Activated CD4-positive, CD25-positive, alpha-beta regulatory T cell treated with anti-CD3 and anti-CD28 coated beads, Interleukin-2, amount 50 U/mL, for 72 hours (primary cell): ENCODE data around the gene MAN1A2.
"Not testable (repeated sequence)": the region's sequence is repeated elsewhere in the genome, so short reads cannot be mapped to it uniquely, and the experiment has no call there.

Source experiments
- DNase-seq: peaks from one replicate; pipeline ENCODE4 v3.0.0; 2021

Gene MAN1A2

DNA sequence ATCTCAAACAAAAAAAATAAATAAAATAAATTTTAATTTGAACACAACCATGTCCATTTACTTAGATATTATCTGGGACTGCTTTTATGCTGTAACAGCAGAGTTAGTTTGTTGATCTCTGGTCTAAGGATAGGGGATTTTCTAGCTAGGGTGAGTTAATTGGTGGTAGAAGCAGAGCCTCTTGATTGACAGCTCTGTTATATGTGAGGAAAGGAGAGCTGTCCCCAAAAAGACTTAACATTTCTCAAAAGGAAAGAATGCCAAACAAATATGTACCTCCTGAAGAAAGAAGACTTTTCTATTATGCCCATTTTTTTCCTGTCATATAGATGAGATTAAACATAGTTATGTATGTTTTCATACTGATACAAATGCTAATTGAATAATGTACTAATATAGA, 37.8 kb downstream of the MAN1A2 start:
- no peak for DNase-seq

DNA sequence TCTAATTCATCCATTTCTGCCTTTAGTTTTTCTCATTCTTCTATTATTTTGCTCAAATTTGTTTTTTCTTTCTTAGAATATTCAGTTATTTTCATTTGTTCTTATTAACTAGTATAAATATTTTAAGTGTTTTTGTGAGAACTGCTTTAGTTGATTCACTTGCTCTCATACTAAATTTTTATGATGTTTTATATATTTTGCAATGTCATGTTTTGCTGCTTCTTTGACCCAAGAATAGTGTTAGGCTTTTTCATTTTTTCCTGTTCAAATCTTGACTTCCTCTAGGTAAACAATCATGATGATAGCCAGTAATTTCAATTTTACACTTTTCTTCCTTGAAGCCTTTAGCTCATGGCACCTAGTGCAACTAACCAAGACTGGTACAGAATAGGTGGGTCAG, 45.2 kb downstream of the MAN1A2 start:
- DNase-seq = no peak

DNA sequence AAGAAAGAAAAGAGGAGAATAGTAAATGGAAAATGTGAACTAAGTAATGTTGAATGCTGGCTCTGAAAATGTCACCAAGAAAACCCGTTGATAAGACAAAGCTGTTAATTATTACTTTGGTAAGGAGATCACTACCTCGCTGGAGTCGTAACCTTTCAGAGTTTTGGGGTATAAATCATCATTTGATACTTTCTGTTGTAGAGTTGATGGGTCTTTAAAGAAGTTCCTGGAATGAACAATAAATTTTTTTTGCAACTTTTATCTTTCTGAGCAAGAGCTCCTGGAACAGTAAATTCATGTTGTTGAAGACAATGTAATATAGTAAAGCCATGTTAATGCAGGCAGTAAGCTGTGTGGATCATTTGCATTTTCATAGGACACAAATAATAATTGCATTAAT, 46.2 kb downstream of the MAN1A2 start:
- DNase-seq = no peak

DNA sequence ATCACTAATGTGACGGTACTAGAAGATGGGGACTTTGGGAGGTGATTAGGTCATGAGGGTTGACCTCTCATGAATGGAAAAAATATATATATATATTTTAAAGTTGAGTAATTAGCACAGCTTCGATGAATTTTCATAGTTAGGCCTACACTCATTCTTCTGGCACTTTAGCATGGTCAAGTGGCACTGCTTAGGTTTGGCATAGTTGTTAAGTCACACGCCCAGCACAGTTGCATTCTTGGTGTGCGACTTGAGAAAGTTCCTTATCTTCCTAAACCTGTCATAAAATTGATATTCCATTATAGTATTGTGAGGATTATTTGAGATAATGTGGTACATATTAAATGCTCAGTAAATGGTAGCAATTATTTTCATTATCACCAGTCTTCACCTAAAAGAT, 47.7 kb downstream of the MAN1A2 start:
- no peak for DNase-seq

DNA sequence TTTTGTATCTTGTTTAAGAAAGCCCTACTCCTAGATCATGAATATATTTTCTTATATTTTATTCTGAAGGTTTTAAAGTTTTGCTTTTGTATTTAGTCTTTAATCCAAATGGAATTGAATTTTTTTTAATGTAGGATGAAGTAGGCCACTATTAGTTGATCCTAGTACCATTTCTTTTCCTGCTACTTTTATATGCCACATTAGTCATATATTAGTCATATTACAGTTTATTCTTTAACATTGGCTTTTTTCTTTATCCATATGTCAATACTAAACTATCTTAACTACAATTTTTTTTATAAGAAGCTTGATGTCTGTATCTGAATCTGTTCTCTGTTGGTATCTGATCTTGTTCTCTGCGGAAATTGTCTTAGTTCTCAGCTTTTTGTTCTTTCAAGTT, 48.8 kb downstream of the MAN1A2 start:
- no peak for DNase-seq

DNA sequence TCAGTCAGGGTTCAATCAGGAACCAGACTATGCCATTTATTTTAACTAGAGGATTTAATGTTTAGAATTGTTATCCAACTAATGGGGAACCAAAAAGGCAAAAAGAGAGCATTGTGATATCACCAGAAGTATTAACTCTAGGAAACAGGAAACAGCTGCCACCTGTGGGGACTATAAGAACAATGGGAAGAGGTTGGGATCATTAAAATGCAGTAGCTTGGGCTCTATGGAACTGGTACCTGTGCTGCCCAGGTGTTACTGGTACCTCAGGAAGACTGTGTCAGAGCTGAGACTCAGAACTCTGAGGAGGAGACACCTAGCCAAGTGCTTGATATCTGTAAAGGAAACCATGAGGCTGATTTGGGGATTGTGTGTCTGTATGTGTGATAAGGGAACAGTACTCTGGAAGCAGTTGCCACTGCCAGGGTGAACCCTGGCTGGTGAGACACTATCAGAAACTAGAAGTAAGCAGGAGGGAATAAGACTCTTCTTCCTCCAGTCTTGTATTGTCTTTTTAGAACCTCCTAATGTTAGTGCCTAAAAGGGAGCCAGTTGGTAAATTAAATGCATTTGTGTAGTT, 49.4 kb downstream of the MAN1A2 start:
- no peak for DNase-seq

DNA sequence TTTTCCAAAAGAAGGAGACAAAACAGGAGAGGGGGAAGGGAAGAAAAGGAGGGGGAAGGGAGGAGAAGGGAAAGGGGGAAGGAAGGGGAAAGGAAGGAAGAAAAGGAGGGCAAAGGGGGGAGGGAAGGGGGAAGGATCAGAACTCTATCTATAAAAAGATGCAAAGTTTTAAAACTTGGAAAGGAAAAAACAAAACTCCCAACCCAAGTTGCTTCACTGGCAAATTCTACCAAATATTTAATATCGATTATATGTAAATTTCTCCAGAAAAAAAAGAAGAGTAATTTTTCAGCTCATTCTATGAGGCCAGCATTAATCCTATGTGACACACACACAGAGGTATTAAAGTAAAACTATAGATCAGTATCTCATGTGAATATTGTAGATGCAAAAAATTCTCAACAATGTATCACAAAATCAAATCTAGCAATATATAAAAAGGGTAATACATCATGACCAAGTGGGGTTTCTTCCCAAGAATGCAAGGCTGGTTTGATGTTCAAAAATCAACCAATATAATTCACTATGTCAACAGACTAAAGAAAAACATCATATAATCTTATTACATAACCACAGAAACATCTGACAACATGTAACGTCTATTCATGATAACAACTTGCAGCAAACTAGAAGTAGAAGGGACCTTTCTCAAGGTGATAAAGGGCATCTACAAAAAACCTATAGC, 57.9 kb downstream of the MAN1A2 start:
- DNase-seq = no peak

DNA sequence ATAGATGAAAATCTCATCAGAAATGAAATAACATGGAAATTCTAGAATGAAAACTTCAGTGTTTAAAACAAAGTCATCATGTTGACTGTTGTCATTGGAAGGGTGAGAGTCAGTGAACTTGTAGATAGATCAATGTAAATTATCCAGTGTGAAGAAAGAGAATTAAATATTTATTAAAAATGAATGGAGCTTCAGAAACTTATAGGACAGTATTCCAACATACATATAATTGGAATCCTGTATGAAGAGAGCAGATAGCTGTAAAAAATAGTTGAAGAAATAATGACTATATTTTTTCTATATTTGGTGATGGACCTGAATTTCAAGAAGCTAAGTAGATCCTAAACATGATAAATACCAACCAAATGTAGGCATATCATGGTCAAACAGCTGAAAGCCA, 60.0 kb downstream of the MAN1A2 start:
- DNase-seq = no peak

DNA sequence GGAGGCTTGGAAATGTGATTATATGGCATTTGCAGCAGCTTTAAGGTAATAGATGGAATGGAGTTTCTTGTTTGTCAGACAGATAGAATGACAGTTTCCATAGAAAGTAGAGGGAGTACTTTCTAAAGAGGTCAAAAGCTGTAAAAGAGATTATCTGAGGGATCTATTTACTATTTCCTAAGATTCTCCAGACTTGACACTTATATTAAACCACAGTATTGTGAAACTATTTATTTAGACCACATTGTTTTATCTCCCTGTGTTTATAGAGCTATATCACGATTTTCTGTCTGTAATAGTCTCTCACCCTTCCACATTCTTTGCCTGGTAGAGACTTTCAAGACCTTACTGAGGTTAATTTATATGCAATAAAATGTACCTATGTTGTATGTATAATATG, 66.7 kb downstream of the MAN1A2 start:
- no peak for DNase-seq

DNA sequence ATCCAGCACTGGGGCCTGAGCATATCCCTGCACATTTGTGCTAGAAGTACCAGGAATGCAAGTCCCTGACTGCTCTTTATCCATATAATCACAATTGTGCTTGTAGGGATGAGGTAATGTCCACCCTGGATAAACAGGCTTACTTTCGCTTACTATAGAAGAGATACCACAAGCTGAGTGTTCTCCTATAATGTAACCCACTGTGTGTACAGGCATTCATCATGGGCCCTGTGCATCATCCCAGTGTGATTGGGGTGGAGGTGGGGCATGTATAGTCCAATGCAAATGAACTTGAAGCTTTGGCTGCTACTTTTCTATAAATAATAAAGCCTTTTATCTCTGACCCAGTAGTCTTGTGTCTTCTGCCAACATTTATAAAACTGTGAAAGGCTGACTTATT, 69.3 kb downstream of the MAN1A2 start:
- DNase-seq = no peak

DNA sequence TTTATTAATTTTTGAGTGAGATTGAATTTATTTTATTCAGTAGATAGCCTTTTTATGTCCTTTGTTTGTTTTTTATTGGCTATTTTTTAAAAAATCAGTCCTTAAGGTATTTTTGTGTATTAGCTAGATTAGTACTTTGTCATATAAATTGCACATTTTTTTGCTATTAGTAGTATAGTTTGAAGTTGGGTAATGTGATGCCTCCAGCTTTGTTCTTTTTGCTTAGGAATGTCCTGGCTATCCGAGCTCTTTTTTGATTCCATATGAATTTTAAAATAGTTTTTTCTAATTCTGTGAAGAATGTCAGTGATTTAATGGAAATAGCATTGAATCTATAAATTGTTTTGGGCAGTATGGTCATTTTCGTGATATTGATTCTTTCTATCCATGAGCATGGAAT, 80.4 kb downstream of the MAN1A2 start:
- no peak for DNase-seq

DNA sequence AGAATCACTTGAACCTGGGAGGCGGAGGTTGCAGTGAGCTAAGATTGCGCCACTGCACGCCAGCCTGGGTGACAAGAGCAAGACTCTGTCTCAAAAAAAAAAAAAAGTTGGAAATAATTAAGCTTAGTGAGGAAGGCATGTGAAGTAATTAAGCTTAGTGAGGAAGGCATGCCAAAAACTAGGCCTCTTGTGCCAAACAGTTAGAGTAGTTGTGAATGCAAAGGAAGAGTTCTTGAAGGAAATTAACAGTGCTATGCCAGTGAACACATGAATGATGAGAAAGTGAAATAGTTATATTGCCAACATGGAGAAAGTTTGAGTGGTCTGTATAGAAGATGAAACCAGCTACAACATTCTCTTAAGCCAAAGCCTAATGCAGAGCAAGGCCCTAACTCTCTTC, 85.0 kb downstream of the MAN1A2 start:
- no peak for DNase-seq

DNA sequence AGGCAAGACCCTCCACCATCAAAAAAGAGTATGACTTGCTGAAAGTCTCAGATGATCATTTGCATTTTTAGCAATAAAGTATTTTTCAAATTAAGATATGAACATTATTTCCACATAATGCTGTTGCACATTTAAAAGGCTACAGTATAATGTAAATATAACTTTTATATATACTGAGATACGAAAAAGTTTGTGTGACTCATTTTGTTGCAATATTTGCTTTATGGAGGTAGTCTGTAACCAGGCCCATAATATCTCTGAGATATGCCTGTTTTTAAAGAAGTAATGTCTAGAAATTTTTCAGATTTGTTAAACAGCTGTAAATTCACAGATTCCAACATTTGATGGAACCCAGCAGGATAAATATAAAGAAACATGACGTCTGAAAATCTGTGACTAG, 86.7 kb downstream of the MAN1A2 start:
- DNase-seq = no peak

DNA sequence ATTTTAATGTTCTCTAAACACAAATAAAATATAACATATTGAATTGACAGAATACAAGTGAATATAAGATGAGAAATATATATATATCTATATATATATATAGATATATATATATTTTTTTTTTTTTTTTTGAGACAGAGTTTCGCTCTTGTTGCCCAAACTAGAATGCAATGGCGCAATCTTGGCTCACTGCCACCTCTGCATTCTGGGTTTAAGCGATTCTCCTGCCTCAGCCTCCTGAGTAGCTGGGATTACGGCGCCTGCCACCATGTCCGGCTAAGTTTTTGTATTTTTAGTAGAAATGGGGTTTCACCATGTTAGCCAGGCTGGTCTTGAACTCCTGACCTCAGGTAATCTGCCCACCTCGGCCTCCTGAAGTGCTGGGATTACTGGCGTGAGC, 91.2 kb downstream of the MAN1A2 start:
- not testable (repeated sequence) for DNase-seq

DNA sequence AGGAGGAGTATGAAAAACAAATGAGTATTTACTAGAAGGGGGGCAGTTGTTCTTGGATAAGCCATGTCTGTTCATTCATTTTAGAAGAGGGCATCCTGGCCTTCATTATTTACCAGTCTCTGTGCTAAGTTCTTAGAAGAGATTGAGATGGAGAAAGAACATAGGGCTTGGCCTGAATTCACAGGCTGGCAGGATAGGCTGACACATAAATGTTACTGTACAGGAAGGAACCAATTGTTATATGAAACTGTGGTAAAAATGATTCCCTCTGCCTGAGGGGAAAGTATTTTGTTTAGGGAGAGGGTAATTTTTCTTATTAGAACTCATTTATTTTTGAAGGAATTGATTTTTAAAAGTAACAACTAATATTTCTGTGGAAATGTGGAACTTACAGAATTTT, 99.5 kb downstream of the MAN1A2 start:
- DNase-seq = no peak

DNA sequence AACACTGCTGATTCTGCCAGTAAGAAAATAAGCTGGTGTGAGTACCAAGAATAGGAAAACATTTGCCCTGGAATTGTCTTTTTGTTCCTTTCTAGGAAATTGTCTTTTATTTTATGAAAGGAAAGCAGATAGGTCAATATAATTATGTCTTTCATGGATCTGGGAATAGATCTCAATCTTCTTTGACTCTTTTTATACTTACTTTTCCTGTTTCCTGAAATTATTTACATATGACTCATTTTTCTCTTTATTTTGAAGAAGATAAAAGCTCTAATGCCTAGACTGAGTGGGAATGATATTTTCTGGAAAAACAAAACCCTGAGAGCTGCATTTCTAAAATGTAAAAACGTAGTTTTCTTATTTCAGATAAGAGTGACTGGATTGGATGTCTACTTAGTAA, 100.1 kb downstream of the MAN1A2 start:
- no peak for DNase-seq

DNA sequence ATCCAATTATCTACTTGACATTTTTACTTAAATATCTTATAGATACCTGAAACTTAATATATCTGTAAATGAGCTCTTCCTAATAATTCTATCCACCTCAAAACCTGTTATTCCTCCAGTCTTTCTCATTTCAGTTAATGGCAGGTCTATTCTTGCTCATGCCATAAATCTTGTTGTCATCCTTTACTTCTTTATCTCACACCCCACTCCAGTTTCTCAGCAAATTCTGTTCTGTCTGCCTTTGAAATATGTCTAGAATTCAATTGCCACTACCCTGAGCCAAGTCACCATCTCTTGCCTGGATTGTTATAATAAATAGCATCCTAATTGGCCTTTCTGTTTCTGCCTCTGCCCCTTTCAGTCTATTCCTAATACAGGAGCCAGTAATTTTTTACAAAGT, 105.8 kb downstream of the MAN1A2 start:
- DNase-seq = no peak

DNA sequence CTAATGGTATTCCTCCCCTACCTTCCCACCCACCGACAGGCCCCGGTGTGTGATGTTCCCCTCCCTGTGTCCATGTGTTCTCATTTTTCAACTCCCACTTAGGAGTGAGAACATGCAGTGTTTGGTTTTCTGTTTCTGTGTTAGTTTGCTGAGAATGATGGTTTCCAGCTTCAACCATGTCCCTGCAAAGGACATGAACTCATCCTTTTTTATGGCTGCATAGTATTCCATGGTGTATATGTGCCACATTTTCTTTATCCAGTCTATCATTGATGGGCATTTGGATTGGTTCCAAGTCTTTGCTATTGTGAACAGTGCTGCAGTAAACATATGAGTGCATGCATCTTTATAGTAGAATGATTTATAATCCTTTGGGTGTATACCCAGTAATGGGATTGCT, 108.2 kb downstream of the MAN1A2 start:
- not testable (repeated sequence) for DNase-seq

DNA sequence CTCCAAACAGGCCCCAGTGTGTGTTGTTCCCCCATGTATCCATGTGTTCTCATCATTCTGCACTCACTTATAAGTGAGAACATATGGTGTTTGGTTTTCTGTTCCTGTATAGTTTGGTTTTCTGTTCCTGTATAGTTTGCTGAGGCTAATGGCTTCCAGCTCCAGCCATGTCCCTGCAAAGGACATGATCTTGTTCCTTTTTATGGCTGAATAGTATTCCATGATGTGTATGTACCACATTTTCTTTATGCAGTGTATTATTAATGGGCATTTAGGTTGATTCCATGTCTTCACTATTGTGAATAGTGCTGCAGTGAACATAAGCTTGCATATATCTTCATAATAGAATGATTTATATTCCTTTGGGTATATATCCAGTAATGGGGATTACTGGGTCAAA, 111.8 kb downstream of the MAN1A2 start:
- no peak for DNase-seq

DNA sequence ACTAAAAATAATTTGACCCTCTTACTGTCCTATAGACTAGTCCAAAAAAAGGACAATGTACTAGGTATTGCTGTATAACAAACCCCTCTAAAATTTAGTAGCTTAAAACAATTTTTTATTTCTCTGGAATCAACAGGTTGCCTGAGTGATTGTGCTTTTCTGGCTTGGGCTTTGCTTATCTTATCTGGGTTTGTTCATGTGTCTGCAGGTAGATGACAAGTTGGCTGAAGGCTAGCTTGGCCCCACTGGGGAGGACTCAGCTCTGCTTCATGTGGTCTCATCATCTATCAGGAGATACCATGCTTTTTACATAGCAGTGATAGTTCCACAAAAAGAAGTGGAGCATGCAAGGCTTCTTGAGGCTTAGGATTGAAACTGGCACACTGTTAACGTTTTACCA, 114.2 kb downstream of the MAN1A2 start:
- no peak for DNase-seq

DNA sequence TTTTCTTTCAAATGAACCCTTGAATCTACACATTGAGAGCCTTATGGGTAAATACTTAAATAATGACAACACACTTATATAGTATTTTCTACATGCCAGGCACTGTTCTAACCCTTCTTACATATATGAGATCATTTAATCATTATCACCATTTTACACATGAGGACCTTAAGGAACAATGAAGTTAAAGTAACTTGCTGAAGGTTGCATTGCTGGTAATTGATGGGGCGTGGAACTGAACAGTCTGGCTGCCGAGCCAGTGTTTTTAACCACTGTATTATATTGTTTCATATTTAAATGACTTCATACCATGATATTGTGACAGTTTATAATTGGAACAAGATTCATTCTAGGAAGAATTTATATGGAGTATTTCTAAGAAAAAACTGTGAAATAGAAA, 126.7 kb downstream of the MAN1A2 start:
- no peak for DNase-seq

DNA sequence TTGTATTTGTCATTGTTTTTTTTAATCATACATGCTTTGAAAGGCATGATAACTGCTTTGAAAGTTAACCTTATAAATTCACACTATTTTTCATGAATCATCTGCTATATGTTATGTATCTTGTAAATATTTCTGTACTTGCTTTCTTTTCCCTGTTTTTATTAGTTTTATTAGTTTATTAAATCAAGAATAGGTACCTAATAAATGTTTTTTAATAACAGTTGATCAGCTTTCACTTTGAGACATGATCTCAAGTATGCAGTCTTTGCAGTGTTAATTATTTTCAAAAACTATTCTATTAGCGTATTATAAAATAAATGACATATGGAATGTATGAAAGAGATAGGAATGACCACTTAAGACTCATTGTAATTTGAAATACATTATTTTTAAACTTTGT, 127.8 kb downstream of the MAN1A2 start:
- DNase-seq = no peak

DNA sequence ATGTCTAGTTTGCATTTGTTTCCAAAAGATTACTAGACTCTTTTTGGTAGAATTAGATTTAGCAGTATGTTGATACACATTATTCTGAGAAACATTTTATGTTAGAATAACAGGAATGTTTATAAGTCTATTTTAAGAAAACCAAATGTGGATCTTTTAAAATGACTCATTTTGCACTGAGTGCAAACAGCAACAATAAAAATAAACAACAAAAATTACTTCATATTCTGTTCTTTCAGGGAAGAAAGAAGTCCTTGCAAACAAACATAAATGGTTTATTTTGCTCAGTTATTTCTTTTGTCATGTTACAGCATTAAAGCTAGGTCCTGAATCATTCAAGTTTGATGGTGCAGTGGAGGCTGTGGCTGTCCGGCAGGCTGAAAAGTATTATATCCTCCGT, 131.8 kb downstream of the MAN1A2 start:
- DNase-seq = no peak

DNA sequence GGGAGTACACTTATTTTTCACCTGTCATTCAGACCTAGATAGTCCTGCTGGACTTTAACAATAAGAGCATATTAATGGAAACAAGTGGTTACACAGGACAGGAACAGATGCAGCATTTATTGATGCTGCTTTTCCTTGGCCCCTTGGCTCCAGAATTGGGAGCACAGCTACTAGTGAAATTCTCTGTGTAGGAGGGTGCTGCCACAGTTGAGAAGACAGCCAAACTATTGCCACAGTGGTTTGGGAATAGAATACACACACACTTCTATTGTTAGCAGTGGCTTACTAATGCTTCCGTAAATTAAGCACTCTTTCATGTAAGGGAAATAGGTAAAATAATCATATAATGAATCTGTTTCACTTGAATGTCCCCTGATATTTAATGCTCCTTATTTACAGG, 133.3 kb downstream of the MAN1A2 start:
- DNase-seq = no peak

DNA sequence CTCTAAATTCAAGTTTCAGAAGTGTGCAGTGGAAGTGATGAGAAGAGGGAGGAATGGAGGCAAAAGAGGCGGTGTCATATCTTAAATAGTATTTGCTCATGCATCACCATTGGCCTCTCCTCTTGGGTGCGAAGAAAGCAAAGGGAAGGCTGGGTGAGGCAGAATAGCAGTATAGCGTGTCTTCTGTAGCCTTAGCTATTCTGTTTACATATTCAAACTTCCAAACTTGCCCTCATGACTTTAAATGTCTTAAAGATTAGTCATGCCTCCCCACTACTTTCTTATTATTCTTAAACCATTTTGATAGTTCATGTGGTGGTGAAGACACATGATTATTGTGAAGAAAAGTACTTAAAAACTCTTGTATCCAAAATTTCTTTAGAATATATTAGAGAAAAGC, 134.0 kb downstream of the MAN1A2 start:
- no peak for DNase-seq
